Breast epithelium (tissue), 3 donors: ENCODE results near the gene GALNT16.

Experiments used
- CTCF ChIP-seq, 3 donors: fragments of 450-650 bp; IDR thresholded peaks; one replicate each; pipeline ENCODE4 v1.5.1; 2016 to 2017; ENCODE audit warnings: antibody characterized with exemption in 3 of 3, mild to moderate bottlenecking in 3 of 3, moderate library complexity in 3 of 3
- POLR2AphosphoS5 ChIP-seq, 3 donors: sonication (generic); formaldehyde crosslinking; IDR thresholded peaks; one replicate each; pipeline ENCODE4 v1.6.1; 2017; ENCODE audit warnings: antibody characterized with exemption in 3 of 3

- TF ChIP-seq POLR2AphosphoS5 (IDR thresholded peaks at IDR 0.05) (no peak), CTCF (IDR thresholded peaks at IDR 0.05) (no peak)
These were observed 95.2 kb downstream of the GALNT16 start for GRCh38 chr14:69355154-69355597.
